Stimulated activated CD8-positive, alpha-beta memory T cell treated with anti-CD3 and anti-CD28 coated beads, Interleukin-4, amount 100 ng/mL, for 1 hour (primary cell): ENCODE results near the gene LRRC63.
A peak's percentile ranks its signal among the peaks of the same experiment; 100 is the strongest.
"Not testable (repeated sequence)": the region's sequence is repeated elsewhere in the genome, so short reads cannot be mapped to it uniquely, and the experiment has no call there.

ENCODE experiments used
- DNase-seq, 2 donors: peaks; one replicate each; pipeline ENCODE4 v3.0.0-alpha.2; 2020; ENCODE audit warnings: low read depth in 2 of 2, low spot score in 1 of 2

LRRC63 gene

DNA sequence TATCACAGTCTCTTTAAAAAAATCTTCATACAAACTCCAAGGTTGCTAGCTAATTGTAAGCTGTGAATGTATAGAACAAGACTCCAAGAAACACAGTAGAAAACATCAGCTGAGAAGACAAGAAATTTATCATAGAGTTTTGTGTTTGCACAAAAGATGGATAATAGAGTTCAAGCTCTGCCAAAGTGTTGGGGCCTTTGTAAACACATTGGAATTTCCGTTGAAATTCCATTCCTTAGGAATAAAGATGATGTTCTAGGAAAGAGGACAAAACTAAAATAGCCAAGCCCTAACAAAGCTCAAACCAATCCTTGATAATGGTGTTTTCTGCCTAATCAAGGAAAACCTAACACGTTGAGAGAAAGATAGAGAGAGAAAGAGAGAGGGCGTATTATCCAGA, 20.6 kb downstream of the LRRC63 start:
- no peak for DNase-seq

GRCh38 chr13:46235286-46235685, 23.6 kb downstream of the LRRC63 start:
- DNase-seq: no peak

DNA sequence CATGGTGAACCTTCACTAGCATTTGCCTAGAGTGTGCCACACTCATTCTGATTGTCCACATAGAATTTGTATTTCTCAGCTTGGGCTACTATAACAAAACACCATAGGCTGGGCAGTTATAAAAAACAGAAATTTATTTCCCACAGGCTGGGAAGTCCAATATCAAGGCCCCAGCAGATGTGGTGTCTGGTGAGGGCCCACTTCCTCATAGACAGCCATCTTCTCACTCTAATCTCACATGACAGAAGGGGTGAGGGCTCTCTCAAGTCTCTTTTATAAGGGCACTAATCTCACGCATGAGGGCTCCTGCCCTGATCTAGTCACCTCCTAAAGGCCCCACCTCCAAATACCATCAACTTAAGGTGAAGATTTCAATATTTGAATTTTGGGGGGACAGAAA, 53.6 kb downstream of the LRRC63 start:
- no peak for DNase-seq

DNA sequence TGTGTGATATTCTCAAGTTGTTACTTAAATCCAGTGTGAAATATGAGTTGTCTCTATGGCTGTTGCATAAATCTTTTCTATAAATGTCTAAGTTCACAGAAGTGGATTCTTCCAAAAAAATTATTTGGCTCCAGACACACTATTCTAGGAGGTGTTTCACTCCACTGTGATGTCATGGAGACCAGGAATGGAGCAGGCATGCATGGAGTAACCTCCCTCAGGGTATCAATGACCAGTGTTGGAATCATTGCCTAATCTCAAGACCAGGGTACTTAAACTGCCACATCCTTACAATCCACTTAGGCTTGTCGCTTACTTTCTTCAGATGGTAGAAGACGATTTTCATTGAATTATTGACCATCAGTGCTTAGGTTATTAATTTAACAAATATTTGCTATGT, 55.4 kb downstream of the LRRC63 start:
- DNase-seq: no peak

DNA sequence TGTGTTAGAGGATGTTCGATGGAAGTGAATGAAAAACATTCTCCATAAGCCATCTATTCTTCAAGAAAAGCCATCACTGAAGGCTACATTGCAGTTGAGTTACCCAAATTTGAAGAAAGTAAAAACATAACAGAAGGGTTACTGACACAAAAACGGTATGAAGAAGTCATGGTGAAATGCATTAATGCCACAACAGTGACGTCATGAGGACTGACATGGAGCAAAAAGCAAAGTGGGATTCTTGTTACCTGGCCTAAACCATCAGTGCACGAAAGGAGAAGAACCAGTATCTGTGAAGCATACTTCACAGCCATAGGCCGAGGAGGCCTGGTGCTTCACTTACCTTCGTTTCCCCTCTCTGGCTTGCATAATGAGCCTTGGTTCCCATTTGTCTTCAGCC, 58.7 kb downstream of the LRRC63 start:
- no peak for DNase-seq

DNA sequence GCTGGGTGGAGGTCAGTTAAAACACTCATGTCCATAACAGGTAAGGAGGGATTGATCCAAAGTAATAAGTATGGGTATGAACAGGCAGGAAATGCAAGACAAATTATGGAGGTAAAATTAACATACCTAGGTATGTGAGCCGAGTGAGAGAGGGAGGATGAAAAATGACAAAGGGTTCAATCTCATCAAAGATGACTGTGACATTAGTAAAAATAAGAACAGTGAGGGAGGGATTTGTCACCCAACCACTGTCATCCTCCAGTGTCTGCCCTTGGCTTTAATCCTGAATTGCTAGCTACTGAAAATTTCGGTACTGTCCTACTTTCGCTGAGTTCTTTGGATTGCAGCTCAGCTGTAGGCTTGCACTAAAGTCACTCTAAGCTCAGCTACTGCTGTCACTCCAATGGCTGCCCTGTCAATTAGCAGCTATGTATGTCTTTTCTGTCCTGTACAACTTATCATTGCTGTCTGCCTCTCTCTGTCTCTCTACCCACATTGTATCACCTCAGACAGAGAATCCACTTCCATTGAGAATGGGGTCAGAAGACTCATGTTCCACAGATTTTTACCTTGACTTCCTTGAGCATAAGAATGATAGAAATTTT, 62.5 kb downstream of the LRRC63 start:
- DNase-seq: no peak

- DNase-seq: no peak
Observed at GRCh38 chr13:46278474-46278873, 66.7 kb downstream of the LRRC63 start.

- DNase-seq: no peak
Observed at GRCh38 chr13:46281779-46282178, 70.1 kb downstream of the LRRC63 start.

DNA sequence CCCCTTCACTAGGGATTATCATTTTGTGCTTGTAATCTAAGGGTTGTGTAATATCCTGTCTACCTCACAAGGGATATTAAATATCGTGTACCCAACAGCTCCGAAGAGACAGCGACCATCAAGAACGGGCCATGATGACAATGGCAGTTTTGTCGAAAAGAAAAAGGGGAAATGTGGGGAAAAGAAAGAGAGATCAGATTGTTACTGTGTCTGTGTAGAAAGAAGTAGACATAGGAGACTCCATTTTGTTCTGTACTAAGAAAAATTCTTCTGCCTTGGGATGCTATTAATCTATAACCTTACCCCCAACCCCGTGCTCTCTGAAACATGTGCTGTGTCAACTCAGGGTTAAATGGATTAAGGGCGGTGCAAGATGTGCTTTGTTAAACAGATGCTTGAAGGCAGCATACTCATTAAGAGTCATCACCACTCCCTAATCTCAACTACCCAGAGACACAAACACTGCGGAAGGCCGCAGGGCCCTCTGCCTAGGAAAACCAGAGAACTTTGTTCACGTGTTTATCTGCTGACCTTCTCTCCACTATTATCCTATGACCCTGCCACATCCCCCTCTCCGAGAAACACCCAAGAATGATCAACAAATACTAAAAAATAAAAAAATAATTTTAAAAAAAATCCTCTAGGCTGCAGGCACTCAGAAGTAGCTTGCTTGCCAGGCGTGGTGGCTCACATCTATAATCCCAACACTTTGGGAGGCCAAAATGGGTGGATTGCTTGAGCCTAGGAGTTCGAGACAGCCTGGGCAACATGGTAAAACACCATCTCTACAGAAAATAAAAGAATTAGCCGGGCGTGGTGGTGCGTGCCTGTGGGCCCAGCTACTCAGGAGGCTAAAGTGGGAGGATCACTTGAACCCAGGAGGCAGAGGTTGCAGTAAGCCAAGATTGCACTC, 72.4 kb downstream of the LRRC63 start:
- DNase-seq: not testable (repeated sequence)

DNA sequence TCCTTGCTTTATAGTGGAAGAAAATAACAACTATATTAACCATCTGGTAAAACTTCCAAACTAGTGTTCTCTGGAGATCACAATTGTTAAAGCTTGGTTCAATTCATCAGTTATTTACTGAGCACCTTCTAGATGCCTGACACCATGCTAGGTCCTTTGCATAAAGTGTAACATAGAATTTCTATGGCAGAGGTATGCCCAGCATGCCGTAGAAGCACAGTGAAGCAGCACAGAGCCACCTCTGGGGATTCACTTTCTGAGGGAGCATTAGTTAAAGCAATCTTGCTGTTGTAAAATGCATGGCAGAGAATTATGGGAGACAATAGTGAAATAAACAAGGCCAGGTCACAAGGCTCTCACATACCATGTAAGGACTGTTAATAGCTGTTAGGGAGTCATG, 75.2 kb downstream of the LRRC63 start:
- DNase-seq: no peak

DNA sequence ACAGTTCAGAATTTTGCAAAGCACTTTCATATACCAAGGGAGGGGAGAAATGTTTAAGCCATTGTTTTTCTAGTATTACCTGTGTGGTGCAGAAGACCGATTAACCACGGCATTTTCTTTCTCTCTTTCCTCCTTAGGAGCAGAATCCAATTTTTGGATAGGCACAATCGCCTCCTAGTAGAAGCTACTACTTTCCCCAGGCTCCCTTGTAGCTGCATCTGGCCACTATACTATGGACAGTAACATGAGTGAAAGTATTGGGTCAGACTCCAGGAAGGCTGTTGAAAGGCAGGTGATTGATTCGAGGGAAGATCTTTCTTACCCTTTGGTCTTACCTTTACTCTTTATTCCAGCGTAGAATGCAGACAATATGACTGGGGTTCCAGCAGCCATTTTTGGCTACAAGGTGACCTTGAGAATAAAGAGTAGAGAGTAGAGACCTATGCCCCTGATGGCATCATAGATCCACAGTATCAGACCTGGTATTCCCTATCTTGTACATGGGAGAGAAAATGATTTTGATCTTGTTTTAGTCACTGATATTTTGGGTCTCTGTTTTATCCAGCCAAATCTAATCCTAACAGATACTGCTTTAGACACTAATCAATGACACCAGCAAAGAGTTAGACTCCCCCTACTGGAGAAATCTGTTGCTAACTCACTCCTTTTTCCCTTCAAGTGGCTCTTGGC, 77.0 kb downstream of the LRRC63 start:
- no peak for DNase-seq

DNA sequence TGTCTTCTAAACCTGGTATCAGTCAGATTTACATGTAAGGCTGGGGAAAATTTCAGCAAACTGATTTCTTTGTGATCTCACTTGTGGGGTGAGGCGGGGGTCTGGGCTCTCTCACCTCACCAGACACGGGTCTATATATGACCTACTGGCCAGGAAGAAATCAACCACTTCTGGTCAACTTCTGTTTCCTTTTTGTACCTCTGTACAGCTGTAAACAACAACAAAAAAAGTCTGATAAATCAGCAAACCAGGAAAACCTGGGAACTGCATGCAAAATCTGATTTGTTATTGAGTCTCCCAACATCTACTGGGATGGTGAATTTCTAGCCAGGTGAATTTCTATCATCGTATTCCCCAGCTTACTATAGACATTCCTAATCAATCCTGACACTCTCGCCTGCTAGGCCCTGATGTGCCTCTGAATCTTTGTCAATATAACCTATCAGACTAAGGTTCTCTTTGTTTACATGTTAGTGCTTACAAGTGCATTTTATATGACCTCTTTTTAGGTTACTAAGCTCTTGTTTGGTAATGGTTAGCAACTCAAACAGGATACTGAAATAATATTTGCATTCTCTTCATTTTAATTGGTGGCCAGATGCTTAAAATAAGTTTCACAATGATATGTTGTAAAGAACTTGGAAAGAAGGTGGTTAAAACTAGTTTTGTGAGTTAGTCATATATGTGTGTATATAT, 77.7 kb downstream of the LRRC63 start:
- DNase-seq: no peak

GRCh38 chr13:46290434-46290833, 78.7 kb downstream of the LRRC63 start:
- DNase-seq: no peak

DNA sequence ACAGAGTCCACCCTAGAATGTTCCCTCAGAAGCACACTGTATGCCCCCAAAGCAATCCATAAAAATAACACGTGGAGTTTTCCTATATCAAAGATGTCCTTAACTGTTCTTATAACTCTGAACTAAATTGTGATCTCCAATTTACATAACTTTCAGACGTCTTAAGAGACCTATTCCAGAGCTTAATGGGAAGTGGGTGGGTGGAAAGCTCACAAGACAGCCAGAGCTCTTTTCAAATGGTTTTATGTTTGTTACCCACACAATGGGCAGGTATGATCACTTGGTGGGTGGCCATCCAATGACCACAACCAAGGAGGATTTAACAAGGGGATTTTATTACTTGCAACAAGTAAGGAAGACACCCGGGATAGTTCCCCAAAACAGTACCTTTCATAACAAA, 81.7 kb downstream of the LRRC63 start:
- no peak for DNase-seq

- DNase-seq: peak; percentile 15 to 38
Observed at GRCh38 chr13:46295491-46296114, 83.9 kb downstream of the LRRC63 start.

GRCh38 chr13:46296115-46296822, 84.5 kb downstream of the LRRC63 start:
- DNase-seq: no peak

DNA sequence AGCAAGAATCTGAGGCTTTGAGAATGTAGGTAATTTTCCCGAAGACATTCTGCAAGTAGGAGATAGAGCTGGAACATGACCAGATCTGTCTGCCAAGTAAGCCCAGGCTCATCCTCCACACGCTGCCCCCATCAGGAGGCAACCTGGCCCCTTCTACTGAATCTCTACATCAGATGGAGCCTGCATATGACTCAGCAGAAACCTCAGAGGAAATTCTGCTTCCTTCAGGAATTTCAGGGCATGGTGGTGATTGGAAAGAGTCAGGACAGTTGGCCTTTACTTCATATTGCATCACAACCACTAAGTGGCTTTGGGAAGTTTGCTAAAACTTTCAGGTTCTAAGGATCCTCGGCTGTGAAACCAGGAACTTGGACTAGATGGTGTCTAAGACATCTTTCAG, 85.2 kb downstream of the LRRC63 start:
- DNase-seq: no peak

GRCh38 chr13:46297361-46297811, 85.7 kb downstream of the LRRC63 start:
- no peak for DNase-seq

DNA sequence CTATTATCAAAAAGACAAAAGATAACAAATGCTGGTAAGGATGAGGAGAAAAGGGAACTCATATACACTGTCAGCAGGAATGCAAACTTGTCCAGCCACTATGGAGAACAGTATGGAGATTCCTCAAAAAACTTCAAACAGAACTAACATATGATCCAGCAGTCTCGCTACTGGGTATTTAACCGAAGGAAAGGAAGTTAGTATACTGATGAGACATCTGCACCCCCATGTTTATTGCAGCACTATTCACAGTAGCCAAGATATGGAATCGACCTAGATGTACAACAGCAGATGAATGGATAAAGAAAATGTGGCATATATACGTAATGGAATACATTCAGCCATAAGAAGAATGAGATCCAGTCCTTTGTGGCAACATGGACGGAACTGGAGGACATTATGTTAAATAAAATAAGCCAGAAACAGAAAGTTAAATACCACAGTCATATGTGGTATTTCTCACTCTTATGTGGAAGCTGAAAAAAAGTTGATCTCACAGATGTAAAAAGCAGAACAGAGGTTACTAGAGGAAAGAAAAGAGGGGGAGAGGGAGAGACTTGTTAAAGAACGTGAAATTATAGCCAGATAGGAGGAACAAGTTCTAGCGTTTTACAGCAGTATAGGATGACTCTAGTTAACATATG, 92.1 kb downstream of the LRRC63 start:
- no peak for DNase-seq

GRCh38 chr13:46304546-46304945, 92.8 kb downstream of the LRRC63 start:
- no peak for DNase-seq
